GM18520 (cell line): ENCODE measurements around the gene ZFHX3.
"Not testable (repeated sequence)": the region's sequence is repeated elsewhere in the genome, so short reads cannot be mapped to it uniquely, and the experiment has no call there.

Experiments used
- ATAC-seq: cut with Tn5 transposase; IDR thresholded peaks from one replicate; pipeline ENCODE4 v1.9.1; 2021; ENCODE audit not compliant: unreplicated experiment

Gene ZFHX3, protein sequence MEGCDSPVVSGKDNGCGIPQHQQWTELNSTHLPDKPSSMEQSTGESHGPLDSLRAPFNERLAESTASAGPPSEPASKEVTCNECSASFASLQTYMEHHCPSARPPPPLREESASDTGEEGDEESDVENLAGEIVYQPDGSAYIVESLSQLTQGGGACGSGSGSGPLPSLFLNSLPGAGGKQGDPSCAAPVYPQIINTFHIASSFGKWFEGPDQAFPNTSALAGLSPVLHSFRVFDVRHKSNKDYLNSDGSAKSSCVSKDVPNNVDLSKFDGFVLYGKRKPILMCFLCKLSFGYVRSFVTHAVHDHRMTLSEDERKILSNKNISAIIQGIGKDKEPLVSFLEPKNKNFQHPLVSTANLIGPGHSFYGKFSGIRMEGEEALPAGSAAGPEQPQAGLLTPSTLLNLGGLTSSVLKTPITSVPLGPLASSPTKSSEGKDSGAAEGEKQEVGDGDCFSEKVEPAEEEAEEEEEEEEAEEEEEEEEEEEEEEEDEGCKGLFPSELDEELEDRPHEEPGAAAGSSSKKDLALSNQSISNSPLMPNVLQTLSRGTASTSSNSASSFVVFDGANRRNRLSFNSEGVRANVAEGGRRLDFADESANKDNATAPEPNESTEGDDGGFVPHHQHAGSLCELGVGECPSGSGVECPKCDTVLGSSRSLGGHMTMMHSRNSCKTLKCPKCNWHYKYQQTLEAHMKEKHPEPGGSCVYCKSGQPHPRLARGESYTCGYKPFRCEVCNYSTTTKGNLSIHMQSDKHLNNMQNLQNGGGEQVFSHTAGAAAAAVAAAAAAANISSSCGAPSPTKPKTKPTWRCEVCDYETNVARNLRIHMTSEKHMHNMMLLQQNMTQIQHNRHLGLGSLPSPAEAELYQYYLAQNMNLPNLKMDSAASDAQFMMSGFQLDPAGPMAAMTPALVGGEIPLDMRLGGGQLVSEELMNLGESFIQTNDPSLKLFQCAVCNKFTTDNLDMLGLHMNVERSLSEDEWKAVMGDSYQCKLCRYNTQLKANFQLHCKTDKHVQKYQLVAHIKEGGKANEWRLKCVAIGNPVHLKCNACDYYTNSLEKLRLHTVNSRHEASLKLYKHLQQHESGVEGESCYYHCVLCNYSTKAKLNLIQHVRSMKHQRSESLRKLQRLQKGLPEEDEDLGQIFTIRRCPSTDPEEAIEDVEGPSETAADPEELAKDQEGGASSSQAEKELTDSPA (N-terminal part only)

DNA sequence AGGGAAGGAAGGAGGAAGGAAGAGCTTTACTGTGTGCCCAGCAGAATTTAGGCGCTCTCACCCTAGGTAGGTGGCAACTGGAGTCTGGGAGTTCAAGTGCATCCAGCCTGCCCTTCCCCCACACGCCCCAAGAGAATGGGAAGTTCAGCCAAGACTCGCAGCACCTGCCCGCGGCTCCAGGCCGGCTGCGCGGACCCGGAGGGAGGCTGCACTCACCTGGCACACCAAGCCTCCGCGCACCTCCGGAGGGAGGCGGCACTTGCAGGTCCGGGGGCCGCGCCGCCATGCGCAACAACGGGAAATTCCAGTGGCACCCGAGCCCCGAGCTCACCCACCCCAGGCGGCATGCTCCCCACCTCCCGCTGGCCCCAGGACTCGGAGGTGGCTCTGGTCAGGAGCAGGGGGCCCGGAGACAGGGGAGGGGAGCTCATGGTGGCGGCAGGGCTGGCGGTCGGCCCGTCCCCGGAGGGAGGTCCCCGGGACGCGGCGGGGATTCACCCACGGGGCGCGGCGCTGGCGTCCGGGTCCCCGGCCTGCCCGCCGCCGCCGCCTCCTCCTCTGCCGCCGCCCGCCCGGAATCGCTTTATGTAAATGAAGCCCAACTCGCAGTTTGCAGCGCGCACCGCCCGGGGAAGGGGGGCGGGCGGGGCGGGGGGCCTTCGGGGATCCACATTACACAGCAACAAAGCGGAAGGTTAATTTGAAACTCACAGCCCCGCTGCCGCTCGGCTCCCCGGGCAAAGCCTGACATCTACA, at the start of gene ZFHX3:
ZFHX3 (minus strand) TSS at position 593 of the 756 bp plus-strand sequence. CDS start 87,983 bp downstream, outside the sequence.
- peak; percentile 55 for ATAC-seq

DNA sequence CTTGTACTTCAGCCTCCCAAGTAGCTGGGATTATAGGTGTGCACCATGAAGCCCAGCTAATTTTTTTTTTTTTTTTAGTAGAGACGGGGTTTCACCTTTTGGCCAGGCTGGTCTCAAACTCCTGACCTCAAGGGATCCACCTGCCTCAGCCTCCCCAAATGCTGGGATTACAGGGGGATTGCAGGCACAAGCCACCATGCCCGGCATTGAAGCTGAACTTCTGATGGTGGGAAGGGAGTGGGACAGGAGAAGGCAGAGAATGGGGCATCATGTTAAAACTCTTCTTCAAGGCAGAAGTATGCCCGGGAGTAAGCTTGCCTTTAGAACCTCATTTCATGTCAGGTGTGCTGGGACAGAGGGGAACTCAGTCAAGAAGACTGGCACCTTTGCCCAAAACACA, 48.6 kb upstream of the ZFHX3 start:
- no peak for ATAC-seq

DNA sequence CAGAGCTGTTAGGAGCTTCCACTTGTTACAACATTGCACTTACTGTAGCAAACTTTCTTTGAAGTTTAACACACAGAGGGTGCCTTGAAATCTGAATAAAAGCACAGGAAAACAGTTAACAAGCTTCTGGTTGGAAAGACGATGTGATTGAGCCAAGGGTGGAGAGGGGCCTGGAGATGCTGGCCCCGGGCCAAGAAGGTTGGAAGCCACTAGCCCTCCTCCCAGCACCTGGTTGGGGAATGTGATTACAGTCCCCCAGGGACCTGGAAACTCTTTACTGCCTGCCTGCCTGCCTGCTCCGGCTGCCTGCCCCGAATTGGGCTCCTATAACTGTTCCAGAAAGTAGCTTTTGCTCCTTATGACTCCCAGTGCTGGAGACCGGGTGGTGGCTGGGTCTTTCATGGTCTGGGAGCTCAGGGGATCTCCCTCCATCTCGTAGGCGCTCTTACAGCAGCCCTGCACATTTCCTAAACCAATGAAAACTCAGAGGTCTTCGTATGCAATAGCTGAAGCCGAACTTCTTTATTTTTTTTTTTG, 48.0 kb upstream of the ZFHX3 start:
- no peak for ATAC-seq

DNA sequence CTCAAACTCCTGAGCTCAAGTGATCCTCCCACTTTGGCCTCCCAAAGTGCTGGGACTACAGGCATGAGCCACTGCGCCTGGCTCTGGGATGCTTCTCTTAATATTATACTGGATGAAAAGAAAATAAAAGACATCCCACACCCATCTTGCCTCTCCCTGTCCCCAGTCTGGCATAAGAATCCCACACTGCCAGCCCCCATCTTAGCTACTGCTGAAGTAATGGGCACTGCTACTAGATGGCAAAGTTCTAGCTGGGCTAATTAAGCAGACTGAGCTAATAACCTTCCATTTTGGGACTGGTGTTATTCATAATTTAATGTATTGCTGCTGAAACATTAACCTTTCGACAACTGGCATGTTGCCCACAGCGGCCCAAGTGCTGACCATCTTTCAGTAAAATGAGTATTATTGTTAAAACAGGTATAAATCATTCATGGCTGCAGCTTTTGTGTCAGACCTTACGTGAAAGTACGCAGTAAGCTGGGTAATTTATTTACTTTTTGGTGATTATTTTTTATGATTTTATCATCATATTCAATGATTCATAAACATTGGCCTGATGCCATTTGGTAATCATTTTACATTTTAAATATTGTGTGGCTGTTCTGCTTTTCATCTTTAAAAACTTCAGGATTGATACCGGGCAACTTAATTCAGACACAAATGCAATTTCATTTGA, 47.4 kb upstream of the ZFHX3 start:
- no peak for ATAC-seq

DNA sequence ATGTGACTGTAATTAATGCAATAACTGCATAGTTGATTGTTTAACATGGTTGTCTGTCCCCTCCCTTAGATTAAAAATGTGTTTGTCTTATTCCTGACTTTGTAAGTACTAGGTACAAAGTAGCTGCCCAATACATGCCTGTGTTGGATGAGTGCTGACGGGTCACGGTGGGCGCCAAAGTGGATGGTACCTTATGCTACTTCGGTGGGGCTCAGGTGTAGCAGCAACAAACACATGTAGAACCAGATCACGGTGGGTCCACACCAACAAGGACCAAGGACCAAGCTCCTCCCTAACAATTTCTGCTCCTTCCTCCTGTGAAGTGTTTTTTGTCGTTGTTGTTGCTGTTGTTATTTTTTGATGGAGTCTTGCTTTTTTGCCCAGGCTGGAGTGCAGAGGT, 46.4 kb upstream of the ZFHX3 start:
- ATAC-seq = no peak

DNA sequence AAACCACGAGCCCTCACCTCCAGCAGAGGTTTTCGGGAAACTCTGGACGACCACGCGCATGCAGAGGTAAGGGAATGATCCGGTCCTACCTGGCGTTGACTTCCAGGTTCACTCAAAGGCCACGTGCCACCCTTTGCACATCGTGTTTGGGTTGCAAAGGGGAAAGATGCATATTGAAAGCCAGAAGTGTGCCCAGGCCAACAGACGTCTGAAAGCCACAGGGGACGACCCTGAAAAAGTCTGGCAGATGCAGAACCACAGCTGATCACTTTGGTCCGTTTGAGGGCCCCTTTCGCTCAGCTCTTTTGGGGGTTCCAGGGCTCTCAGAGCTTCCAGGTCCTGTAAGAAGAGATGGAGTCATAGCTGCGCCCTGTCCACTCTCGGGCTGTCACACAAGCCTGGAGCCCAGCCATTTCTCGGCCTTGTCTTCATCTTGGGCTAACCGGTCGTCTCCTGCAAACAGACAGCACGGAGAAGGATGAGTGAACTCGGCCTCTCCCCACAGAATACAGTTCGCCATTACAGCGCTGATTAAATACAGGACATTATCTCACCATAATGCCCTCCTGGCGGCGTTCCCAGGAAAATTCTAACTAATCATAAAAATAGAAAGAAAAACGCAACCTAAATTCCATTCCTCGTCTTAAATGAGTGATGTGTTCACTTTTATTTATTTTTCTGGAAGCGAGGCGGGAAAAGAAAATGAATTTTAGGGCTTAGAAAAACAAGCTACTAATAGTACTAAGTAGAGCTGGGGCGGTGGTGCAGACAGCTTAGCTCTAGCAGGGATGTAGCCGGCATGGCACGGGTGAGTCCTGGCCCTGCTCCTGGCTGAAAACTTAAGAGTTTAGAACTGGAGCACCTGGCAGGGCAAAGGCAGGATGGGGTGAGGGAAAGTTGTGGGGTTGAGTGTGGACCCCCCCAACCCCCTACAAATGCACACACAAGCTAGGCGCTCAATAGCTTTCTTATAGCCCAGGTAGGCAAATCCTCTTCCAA, 45.5 kb upstream of the ZFHX3 start:
- no peak for ATAC-seq

DNA sequence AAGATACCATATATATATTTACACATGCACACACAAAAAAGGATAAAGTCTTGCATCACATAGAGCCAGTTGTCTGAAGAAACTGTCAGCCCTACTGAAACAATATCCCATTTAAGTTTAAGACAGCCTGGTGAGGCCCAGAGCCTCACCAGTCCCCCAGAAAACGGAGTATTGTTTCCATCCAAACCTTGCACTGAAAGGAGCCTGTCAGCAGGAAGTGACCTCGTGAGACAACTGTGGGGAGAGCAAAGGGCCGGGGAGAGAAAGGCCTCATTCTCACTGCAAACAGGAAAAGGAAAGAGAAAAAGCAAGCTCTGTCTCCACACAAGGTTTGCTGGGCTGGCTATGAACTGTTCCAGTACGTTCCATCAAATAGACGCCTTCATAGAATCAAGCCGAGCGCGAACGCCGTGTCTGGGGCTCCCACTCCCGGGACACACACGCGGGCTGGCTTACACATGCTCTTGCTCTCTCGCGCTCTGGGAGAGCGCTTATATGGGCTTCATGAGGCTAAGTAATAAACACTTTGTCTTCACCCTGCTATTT, 44.4 kb upstream of the ZFHX3 start:
- no peak for ATAC-seq

DNA sequence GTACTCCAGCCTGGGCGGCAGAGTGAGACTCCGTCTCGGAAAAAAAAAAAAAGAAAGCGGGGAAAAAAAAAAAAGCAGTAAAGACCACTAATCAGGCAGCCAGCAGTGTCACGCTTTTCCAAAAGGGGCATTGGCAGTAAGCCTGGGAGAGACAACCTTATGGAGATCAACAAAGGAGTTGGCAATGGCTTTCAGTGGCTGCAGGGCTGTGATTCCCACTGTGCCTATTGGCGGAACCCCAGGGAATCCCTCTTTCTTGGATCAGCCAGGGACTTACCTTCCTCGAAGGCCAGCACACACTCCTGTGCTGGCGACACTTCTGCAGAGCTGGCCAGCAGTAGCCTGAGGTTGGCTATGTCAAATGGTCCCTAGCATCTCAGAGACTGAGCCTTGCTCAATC, 43.2 kb upstream of the ZFHX3 start:
- ATAC-seq = no peak

DNA sequence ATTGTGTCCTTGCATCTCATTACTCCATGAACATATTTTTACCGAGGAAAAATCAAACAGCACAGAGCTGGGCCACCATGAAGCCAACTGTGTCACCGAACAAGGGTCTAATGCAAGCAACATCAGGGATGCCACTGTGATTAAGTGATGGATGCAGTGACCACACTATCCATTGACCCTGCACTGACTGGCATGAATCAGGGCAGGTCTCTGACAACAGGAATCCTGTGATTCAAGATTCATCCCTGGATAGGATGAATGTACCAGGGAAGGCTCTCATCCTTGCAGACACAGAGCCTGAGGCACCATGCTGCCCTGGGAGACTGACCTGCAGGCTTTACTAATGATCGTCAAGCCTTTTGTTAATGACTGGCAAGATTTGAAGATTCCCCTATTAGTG, 41.5 kb upstream of the ZFHX3 start:
- no peak for ATAC-seq

DNA sequence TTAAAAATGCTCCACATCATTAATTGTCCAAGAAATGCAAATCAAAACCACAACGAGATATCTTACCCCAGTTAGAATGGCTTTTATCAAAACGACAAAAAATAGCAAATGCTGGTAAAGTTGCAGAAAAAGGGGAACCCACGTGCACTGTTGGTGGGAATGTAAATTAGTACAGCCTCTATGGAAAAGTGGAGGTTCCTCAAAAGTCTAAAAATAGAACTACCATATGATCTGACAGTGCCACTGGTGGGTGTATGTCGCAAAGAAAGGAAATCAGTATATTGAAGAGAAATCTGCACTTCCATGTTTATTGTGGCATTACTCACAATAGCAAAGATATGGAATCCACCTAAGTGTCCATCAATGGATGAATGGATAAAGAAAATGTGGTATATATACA, 38.2 kb upstream of the ZFHX3 start:
- ATAC-seq = no peak

DNA sequence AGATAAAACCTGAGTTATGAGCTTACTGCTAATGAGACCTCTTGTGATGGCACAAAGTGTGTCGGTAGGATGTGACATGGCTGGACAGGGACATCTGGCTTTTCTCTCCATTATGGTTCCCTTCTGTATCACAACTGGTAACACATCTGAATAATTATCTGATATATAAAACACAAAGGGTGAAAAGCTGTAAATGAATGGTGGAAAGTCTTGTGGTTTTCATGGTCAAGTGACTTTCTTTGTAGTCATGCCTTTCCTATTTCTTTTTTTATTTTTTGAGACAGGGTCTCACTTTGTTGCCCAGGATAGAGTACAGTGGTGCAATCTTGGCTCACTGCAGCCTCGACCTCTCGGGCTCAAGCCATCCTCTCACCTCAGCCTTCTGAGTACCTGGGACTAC, 35.3 kb upstream of the ZFHX3 start:
- ATAC-seq = no peak

DNA sequence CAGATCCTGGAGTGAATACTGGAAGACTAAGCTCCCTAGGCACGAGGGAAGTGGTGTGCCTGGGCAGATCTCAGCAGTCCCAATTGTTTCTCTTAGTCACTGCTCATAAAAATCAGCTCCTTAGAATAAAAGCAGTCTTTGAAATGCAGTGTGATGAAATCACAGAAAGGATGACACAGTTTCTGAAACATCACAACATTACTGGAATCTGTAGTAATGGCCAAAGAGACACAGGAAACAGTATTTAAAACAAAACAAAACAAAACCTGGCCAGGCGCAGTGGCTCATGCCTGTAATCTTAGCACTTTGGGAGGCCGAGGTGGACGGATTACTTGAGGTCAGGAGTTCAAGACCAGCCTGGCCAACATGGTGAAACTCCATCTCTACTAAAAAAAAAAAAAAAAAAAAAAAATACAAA, 34.7 kb upstream of the ZFHX3 start:
- not testable (repeated sequence) for ATAC-seq

DNA sequence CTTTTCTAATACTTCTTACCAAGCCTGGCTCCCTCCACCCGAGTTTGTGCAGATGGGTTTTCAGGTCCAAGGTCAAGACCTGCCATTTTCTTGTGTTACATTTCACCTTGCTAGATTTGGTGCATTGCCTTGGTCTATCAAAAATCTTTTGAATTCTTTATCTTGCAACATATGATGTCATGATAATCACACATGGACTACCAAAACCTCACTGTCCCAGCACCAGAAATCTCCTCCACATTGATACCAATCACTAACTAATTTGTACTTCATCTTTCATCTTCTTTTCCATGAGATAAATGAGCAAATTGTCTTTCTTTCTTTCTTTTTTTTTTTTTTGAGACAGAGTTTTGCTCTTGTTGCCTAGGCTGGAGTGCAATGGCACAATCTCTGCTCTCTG, 33.0 kb upstream of the ZFHX3 start:
- no peak for ATAC-seq

DNA sequence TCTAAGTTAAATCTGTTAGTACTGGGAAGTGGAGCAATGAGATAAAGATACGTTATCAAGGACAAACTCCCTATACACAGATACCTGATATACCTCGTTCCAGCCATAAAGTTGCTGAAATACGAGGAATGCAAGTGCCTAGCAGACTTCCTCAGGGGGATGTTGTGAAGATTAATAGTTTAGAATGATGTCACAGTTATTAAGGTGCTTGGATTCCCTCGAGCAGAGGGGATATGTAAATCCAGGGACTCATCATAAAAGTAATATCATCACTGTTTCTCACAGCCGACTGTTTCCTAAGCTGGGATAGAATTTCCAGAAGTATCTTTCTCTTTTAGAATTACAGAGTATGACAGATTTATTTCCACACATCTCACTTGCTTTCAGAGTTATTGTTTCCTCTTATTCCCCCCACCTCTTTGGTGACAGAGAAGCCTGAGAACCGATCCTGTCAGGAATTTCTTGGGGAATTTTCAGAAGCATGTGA, 28.4 kb upstream of the ZFHX3 start:
- ATAC-seq = no peak

DNA sequence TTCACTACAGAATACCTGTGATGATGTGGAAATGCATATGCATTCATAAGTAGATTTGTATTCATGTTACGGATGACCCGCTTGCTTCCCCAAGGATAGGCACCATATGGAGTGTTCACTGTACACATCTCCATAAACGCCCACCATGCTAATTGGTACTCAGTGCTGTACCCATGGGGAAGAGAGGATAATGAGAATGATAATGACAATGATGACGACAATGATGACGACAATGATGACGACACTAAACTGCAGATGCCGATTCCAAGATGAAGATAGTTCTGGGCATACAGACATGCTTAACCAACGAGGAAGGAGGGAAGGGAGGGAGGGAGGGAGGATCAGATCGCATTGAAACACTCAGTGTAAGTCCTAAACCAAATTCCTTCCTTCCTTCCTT, 26.5 kb upstream of the ZFHX3 start:
- ATAC-seq = no peak

DNA sequence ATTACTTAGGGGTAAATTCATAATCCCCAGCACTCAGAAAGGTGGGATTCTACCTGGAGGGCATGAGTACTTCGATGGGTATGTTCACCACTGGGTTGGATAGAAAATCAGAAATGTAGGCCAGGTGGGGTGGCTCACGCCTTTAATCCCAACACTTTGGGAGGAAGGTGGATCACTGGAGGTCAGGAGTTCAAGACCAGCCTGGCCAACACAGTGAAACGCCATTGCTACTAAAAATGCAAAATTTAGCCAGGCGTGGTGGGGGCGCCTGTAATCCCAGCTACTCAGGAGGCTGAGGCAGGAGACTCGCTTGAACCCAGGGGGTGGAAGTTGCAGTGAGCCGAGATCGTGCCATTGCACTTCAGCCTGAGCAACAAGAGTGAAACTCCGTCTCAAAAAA, 24.1 kb upstream of the ZFHX3 start:
- not testable (repeated sequence) for ATAC-seq

DNA sequence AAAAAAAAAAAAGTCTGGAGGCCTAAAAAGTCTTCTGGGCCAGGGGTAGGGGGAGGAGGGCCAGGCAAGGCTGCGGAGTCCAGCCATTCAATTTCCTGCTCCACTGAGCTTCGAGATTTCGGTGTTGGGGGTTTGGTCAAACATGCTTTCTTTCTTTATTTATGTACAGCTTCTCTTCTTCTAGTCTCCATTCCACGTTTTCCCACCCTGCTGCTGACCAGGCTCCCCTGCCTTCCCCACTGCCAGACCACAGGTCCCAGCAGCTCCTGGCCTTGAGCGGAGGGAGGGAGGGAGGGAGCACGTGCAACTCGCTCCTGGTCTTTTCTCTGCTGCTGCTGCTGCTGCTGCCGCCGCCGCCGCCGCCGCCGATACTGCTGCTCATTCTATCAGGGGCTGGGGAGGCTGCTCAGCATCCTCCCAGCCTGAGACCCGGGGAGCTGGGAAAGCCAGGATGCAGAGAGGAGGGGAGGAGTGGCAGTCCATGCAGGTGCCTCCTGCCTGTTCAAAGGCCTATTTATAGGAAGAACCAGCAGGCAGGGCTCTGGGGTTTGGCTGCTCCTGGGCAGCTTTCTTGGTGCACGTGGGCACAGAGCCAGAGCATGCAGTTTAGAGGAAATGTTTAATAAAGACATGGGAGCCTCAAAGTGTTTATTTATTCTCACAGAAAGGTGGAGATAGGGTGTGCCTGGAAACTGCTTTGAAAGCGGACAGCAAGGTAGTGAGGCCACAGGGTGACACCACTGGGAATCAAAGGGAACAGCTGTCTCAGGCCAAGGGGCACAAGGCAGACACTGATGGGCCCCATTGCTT, 23.4 kb upstream of the ZFHX3 start:
- ATAC-seq = no peak
